Right lobe of liver (tissue), 4 donors: ENCODE measurements around the gene ZNF224.
A peak's percentile ranks its signal among the peaks of the same experiment; 100 is the strongest.

Experiments
- CTCF ChIP-seq, 4 donors: fragments of 200-600 bp in 3 of 4; fragments of 450-650 bp in 1 of 4; IDR thresholded peaks; one replicate each; pipeline versions ENCODE4 v1.5.1 to v1.8.0; 2016 to 2022; ENCODE audit warnings: antibody characterized with exemption in 4 of 4, mild to moderate bottlenecking in 2 of 4
- POLR2A ChIP-seq: fragments of 450-650 bp; IDR thresholded peaks from one replicate; pipeline ENCODE4 v1.6.1; 2017; ENCODE audit warnings: antibody characterized with exemption, mild to moderate bottlenecking
- donor health status: DM: no; HTN: no; CAD: no.
- donor health status: DM: no; HTN: no; CAD: no.
- donor health status: DM: no; HTN: yes; CAD: no.

- TF ChIP-seq POLR2A (peak; percentile 14), CTCF (IDR thresholded peaks at IDR 0.05) (no peak)
Measured at GRCh38 chr19:44071824-44072542, 22.2 kb upstream of the ZNF224 start, which contains the start of gene ZNF284.
